Pancreas (tissue), 10 donors: ENCODE results near the gene AZU1. TPM values are rescaled to one million over a fixed set of nuclear protein-coding genes. Genes with fewer than 3 reads are reported as not detected.
A peak's percentile ranks its signal among the peaks of the same experiment; 100 is the strongest.

ENCODE experiments used
- ATAC-seq, 4 donors: fragments of 200-7000 bp; cut with Tn5 transposase; one replicate each; pipeline versions ENCODE4 v1.8.0 to v1.9.1; 2020; ENCODE audit warnings: mild to moderate bottlenecking in 4 of 4, moderate library complexity in 4 of 4
- DNase-seq, 6 donors: peaks; one replicate each; pipeline ENCODE4 v3.0.0-alpha.2; 2020
- FAIRE-seq: peaks from 2 replicates; lab custom pipeline; 2012; peaks lifted over from hg19 to GRCh38; lab: Jason Lieb, UNC
- H3K27ac ChIP-seq, 4 donors: fragments of 200-600 bp; sonication (generic); 1 replicate in 3 of 4; 2 replicates in 1 of 4; pipeline versions ENCODE4 v1.5.0 to v1.8.0; 2020
- H3K27me3 ChIP-seq, 4 donors: fragments of 200-600 bp; one replicate each; pipeline ENCODE4 v1.8.0; 2021
- H3K36me3 ChIP-seq, 3 donors: fragments of 200-600 bp; sonication (generic) in 1 of 3; one replicate each; pipeline versions ENCODE4 v1.5.0 to v1.8.0; 2020 to 2021
- H3K4me1 ChIP-seq, 3 donors: fragments of 200-600 bp; one replicate each; pipeline ENCODE4 v1.8.0; 2021
- H3K4me3 ChIP-seq, 4 donors: fragments of 200-600 bp; sonication (generic) in 2 of 4; one replicate each; pipeline versions ENCODE4 v1.5.0 to v1.8.0; 2020 to 2021
- H3K9me3 ChIP-seq, 4 donors: fragments of 200-600 bp; one replicate each; pipeline ENCODE4 v1.8.0; 2021
- CTCF ChIP-seq, 4 donors: fragments of 200-600 bp; sonication (generic) in 3 of 4; IDR thresholded peaks; one replicate each; pipeline versions ENCODE4 v1.5.0 to v1.8.0; 2021; ENCODE audit warnings: antibody characterized with exemption in 4 of 4
- WGBS, 2 donors: extraction: QIAGEN DNeasy Blood & Tissue Kit; methylation state at CpG; one replicate each; pipeline ENCODE4 v1.1.7; 2013; 5-methylcytosine and 5-hydroxymethylcytosine counted together
- intact Hi-C, 3 donors: fragments of 100-400 bp; cut with DNase I; formaldehyde crosslinking; loops; one replicate each; pipeline versions ENCODE4 v1.11.1 to v1.14.2; 2022
- polyA plus RNA-seq, 2 donors: library from polyadenylated mRNA; stranded (reverse); fragments of 200-250 nt; gene quantifications; one replicate each; pipeline ENCODE4 v1.2.3, GENCODE V29; 2013
- total RNA-seq, 6 donors: library from RNA; stranded (reverse); fragmentation: NEBNext Ultra II Directional in 4 of 6; extraction: Animal tissue kit (Norgen Biotek cat#: 25700) in 4 of 6; gene quantifications; one replicate each; pipeline versions ENCODE4 v1.2.1 to v1.2.4, GENCODE V29; 2021 to 2023
- donor health status: healthy with polysubstance abuse.
- donor health status: DM: no; HTN: no; CAD: no; lungs with moderate emphysema.
- donor health status: DM: no; HTN: no; CAD: no.
- donor health status: control.
- donor health status: control.
- donor health status: Bipolar disorder and iron deficiency.
- donor health status: DM: yes; HTN: yes; CAD: no.
- donor health status: DM: no; HTN: no; CAD: no.
- donor health status: DM: no; HTN: no; CAD: no.
- donor health status: DM: yes; HTN: yes; CAD: no.

AZU1 gene
- total and polyA plus RNA-seq, 8 donors, result 0.35 TPM; not detected in 7

GRCh38 chr19:799076-799881 lies 28.4 kb upstream of the AZU1 start:
- Histone ChIP-seq H3K9me3 (no peaks in the 10 kb centered on the region), H3K27ac (peak overlapping the region in 3 of 4 donors; percentile 68 to 97 (median 96)), H3K4me1 (peaks cover 30 to 38% (median 30%) of the 10 kb centered on the region in 3 donors), H3K4me3 (peak overlapping the region; percentile 74 to 95 (median 84)), H3K36me3 (peaks cover 0 to 8% (median 5%) of the 10 kb centered on the region in 3 donors), H3K27me3 (no peaks in the 10 kb centered on the region)
- FAIRE-seq, result no peak
- intact Hi-C loops, result no loop called here
- ATAC-seq, result peak in 1 of 4 donors; percentile 4
- 2 to 3% methylated on average over 28 of the region's 28 CpGs for WGBS, 2 donors
- peak in 4 of 6 donors; percentile 56 to 77 (median 64) for DNase-seq
- TF ChIP-seq CTCF (IDR thresholded peaks at IDR 0.05), result no peak

- peaks cover 30 to 38% (median 30%) of the 10 kb centered on the region in 3 donors for H3K4me1 ChIP-seq
- 8 to 9% methylated on average over 17 of the region's 17 CpGs for WGBS, 2 donors
- H3K27ac ChIP-seq, result peak overlapping the region; percentile 20 to 97 (median 82)
- intact Hi-C loops, result no loop called here
- H3K27me3 ChIP-seq, result no peaks in the 10 kb centered on the region
- peak overlapping the region in 3 of 4 donors; percentile 3 to 87 (median 74) for H3K4me3 ChIP-seq
- DNase-seq (peak; percentile 56 to 82 (median 68)), FAIRE-seq (no peak), ATAC-seq (peak in 3 of 4 donors; percentile 1 to 17 (median 11))
- peaks cover 0 to 19% (median 17%) of the 10 kb centered on the region in 3 donors for H3K36me3 ChIP-seq
- no peaks in the 10 kb centered on the region for H3K9me3 ChIP-seq
- no peak for TF ChIP-seq CTCF (IDR thresholded peaks at IDR 0.05)
These were observed 27.1 kb upstream of the AZU1 start for GRCh38 chr19:800360-801029.

GRCh38 chr19:801030-801860 lies 26.4 kb upstream of the AZU1 start:
- peak; percentile 66 to 92 (median 77) for DNase-seq
- no peak for FAIRE-seq
- ATAC-seq, result peak in 3 of 4 donors; percentile 4 to 10 (median 5)
- peak overlapping the region; percentile 20 to 97 (median 82) for H3K27ac ChIP-seq
- 23 to 28% methylated on average over 29 of the region's 29 CpGs for WGBS, 2 donors
- H3K27me3 ChIP-seq, result no peaks in the 10 kb centered on the region
- H3K4me1 ChIP-seq, result peaks cover 30 to 34% (median 30%) of the 10 kb centered on the region in 3 donors
- H3K9me3 ChIP-seq, result no peaks in the 10 kb centered on the region
- H3K36me3 ChIP-seq, result peaks cover 7 to 26% (median 25%) of the 10 kb centered on the region in 3 donors
- intact Hi-C loops, result no loop called here
- peak overlapping the region in 3 of 4 donors; percentile 3 to 87 (median 74) for H3K4me3 ChIP-seq
- TF ChIP-seq CTCF (IDR thresholded peaks at IDR 0.05), result no peak

- Histone ChIP-seq H3K27ac (peak overlapping the region in 3 of 4 donors; percentile 68 to 97 (median 96)), H3K9me3 (no peaks in the 10 kb centered on the region), H3K4me1 (peaks cover 30 to 34% (median 30%) of the 10 kb centered on the region in 3 donors), H3K27me3 (no peaks in the 10 kb centered on the region), H3K36me3 (peaks cover 9 to 34% (median 32%) of the 10 kb centered on the region in 3 donors), H3K4me3 (peak overlapping the region in 2 of 4 donors; percentile 74 to 87)
- TF ChIP-seq CTCF (IDR thresholded peaks at IDR 0.05), result no peak
- no peak for FAIRE-seq
- peak in 2 of 6 donors; percentile 57 to 70 for DNase-seq
- intact Hi-C loops, result no loop called here
- 34 to 40% methylated on average over 23 of the region's 23 CpGs for WGBS, 2 donors
- ATAC-seq, result peak in 1 of 4 donors; percentile 8
These were observed 25.7 kb upstream of the AZU1 start for GRCh38 chr19:801861-802497.
